LNCAP (cell line): ENCODE data around the gene DHX38.
"Not testable (repeated sequence)": the region's sequence is repeated elsewhere in the genome, so short reads cannot be mapped to it uniquely, and the experiment has no call there.

ENCODE experiments used
- TF ChIP-seq, protein P1 (sequence below): fragments of 450-650 bp; IDR thresholded peaks from 2 replicates; pipeline ENCODE4 v1.5.1; 2017; ENCODE audit warnings: mild to moderate bottlenecking

Gene DHX38

GRCh38 chr16:72093448-72094265 lies at the start of gene DHX38, which contains the start of gene TXNL4B:
Gene DHX38 (plus strand): TSS chr16:72093847. CDS start chr16:72096158, 2,311 bp downstream.
Gene TXNL4B (minus strand): TSS chr16:72093620. CDS start chr16:72090749, 2,871 bp downstream.
- TF ChIP-seq, protein P1, sequence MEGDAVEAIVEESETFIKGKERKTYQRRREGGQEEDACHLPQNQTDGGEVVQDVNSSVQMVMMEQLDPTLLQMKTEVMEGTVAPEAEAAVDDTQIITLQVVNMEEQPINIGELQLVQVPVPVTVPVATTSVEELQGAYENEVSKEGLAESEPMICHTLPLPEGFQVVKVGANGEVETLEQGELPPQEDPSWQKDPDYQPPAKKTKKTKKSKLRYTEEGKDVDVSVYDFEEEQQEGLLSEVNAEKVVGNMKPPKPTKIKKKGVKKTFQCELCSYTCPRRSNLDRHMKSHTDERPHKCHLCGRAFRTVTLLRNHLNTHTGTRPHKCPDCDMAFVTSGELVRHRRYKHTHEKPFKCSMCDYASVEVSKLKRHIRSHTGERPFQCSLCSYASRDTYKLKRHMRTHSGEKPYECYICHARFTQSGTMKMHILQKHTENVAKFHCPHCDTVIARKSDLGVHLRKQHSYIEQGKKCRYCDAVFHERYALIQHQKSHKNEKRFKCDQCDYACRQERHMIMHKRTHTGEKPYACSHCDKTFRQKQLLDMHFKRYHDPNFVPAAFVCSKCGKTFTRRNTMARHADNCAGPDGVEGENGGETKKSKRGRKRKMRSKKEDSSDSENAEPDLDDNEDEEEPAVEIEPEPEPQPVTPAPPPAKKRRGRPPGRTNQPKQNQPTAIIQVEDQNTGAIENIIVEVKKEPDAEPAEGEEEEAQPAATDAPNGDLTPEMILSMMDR: no peak

- TF ChIP-seq, protein P1: no peak
Measured at GRCh38 chr16:72044296-72044695, 49.4 kb upstream of the DHX38 start.

- TF ChIP-seq, protein P1: no peak
Measured at GRCh38 chr16:72044825-72045359, 48.8 kb upstream of the DHX38 start.

- TF ChIP-seq, protein P1: no peak
Measured at GRCh38 chr16:72049110-72049509, 44.5 kb upstream of the DHX38 start.

GRCh38 chr16:72050769-72051464 lies 42.7 kb upstream of the DHX38 start:
- TF ChIP-seq, protein P1: no peak

GRCh38 chr16:72051818-72052217 lies 41.8 kb upstream of the DHX38 start:
- TF ChIP-seq, protein P1: no peak

DNA sequence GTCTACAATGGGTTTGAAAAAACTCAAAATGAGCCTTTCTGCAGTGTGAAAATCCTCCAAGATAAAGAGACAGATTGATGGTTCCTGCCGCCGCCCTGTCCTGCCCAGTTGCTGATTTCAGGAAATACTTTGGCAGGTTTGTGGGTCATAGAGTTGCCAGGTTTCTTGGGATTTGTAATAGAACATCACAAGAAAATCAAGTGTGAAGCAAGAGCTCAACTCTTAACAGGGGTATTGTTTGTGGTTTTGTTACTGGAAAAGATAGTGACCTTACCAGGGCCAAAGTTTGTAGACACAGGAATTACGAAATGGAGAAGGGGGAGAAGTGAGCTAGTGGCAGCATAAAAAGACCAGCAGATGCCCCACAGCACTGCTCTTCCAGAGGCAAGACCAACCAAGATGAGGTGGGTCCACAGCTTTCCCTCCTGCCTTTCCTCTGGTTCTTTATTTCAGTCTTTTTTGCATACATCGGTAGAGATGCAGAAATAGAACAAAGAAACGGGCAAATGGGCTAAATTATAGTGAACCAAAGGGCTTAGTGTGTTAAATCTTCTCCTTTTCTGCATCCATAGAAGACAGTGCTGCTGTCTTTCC lies 39.3 kb upstream of the DHX38 start, which contains the start of gene HP:
HP (plus strand) TSS at position 252 of the 594 bp plus-strand sequence; CDS start at position 400, 148 bp downstream.
- TF ChIP-seq, protein P1: not testable (repeated sequence)
